ENCODE results near the gene RNU6-9.

Gene RNU6-9

DNA sequence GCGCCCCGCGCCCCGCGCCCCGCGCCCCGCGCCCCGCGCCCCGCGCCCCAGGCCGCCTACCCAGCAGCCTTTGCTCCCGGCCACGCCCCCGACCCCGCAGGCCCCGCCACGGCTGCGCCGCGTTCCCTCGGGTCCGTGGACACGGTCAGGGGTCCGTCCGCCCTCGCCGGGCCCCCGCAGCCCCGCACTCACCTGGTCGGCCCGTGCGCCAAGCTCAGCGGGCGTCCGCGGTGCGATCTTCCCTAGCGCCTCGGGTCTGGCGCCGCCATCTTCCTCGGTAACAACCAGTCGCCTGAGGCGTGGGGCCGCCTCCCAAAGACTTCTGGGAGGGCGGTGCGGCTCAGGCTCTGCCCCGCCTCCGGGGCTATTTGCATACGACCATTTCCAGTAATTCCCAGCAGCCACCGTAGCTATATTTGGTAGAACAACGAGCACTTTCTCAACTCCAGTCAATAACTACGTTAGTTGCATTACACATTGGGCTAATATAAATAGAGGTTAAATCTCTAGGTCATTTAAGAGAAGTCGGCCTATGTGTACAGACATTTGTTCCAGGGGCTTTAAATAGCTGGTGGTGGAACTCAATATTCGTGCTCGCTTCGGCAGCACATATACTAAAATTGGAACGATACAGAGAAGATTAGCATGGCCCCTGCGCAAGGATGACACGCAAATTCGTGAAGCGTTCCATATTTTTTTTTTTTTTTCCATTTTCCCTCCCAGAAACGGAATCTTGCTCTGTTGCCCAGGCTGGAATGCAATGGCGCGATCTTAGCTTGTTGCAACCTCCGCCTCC lies at the start of gene RNU6-9, which contains the start of gene MED16:
TSS of gene RNU6-9 (plus strand) at position 591 of the 796 bp plus-strand sequence.
TSS of gene MED16 (minus strand) at position 294 of the 796 bp plus-strand sequence. CDS start 2,056 bp downstream, outside the sequence.
- H3K27ac ChIP-seq (ENCODE audit: low read depth, low read length): peak within 1 kb of the TSS; percentile 75
- TF ChIP-seq EZH2phosphoT487 (conservative IDR thresholded peaks at IDR 0.05; ENCODE audit: low read length): no peak
- TF ChIP-seq, protein P1, sequence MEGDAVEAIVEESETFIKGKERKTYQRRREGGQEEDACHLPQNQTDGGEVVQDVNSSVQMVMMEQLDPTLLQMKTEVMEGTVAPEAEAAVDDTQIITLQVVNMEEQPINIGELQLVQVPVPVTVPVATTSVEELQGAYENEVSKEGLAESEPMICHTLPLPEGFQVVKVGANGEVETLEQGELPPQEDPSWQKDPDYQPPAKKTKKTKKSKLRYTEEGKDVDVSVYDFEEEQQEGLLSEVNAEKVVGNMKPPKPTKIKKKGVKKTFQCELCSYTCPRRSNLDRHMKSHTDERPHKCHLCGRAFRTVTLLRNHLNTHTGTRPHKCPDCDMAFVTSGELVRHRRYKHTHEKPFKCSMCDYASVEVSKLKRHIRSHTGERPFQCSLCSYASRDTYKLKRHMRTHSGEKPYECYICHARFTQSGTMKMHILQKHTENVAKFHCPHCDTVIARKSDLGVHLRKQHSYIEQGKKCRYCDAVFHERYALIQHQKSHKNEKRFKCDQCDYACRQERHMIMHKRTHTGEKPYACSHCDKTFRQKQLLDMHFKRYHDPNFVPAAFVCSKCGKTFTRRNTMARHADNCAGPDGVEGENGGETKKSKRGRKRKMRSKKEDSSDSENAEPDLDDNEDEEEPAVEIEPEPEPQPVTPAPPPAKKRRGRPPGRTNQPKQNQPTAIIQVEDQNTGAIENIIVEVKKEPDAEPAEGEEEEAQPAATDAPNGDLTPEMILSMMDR (IDR thresholded peaks at IDR 0.05; ENCODE audit: insufficient read depth, low read length, poor library complexity, severe bottlenecking): no peak
- no peaks in the 10 kb centered on the region for H3K9me2 ChIP-seq (replicated peaks; ENCODE audit: insufficient read depth, low read length)
- no peaks in the 10 kb centered on the region for H3K36me3 ChIP-seq (ENCODE audit: low read length)
- peak within 1 kb of the TSS; percentile 93 for H3K4me3 ChIP-seq (ENCODE audit: insufficient read depth, low read length, poor library complexity, severe bottlenecking)
- H3K9me3 ChIP-seq (ENCODE audit: insufficient read depth, low read length): no peaks in the 10 kb centered on the region
- H3K9ac ChIP-seq (ENCODE audit: low read length): peak within 1 kb of the TSS; percentile 77
- no peaks in the 10 kb centered on the region for H4K20me1 ChIP-seq (ENCODE audit: low read depth, low read length)
- H3K27me3 ChIP-seq (ENCODE audit: low read length): no peaks in the 10 kb centered on the region
- peaks cover 5% of the 10 kb centered on the region; the same call in 1 of the 2 replicates for H3K79me2 ChIP-seq (ENCODE audit: insufficient read depth, low read length)
- peaks cover 7% of the 10 kb centered on the region; the same call in 1 of the 2 replicates for H3F3A ChIP-seq (ENCODE audit: insufficient read depth)
- peak within 1 kb of the TSS; percentile 88 for H2AFZ ChIP-seq (ENCODE audit: low read depth, low read length, severe bottlenecking)
- H3K4me2 ChIP-seq (ENCODE audit: low read depth, low read length, poor library complexity, severe bottlenecking): peak within 1 kb of the TSS; percentile 96

DNA sequence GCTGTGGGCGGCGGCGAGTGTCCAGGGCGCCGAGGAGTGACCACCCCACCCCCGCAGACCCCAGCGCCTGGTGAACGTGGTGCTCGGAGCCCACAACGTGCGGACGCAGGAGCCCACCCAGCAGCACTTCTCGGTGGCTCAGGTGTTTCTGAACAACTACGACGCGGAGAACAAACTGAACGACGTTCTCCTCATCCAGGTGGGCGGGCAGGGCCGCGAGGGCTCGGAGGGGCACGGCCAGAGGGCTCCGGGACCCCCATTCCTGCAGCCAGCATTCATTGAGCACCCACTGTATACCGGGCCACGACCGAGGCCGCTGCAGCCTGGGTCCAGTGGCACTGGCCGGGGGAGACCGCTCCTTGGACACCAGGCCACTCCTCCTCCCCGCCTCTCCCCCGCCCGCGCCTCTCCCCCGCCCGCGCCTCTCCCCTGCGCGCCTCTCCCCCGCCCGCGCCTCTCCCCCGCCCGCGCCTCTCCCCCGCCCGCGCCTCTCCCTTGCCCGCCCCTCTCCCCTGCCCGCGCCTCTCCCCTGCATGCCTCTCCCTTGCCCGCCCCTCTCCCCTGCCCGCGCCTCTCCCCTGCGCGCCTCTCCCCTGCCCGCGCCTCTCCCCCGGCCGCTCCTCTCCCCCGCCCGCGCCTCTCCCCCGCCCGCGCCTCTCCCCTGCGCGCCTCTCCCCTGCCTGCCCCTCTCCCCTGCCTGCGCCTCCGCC lies 49.3 kb upstream of the RNU6-9 start:
- no peak overlapping the region for H3K4me3 ChIP-seq (ENCODE audit: insufficient read depth, low read length, poor library complexity, severe bottlenecking)
- H3F3A ChIP-seq (ENCODE audit: insufficient read depth): no peaks in the 10 kb centered on the region
- TF ChIP-seq EZH2phosphoT487 (conservative IDR thresholded peaks at IDR 0.05; ENCODE audit: low read length): no peak
- TF ChIP-seq, protein P1 (IDR thresholded peaks at IDR 0.05; ENCODE audit: insufficient read depth, low read length, poor library complexity, severe bottlenecking): no peak
- no peaks in the 10 kb centered on the region for H3K79me2 ChIP-seq (ENCODE audit: insufficient read depth, low read length)
- no peak overlapping the region for H2AFZ ChIP-seq (ENCODE audit: low read depth, low read length, severe bottlenecking)
- H3K9me3 ChIP-seq (ENCODE audit: insufficient read depth, low read length): no peaks in the 10 kb centered on the region
- H3K9me2 ChIP-seq (replicated peaks; ENCODE audit: insufficient read depth, low read length): no peaks in the 10 kb centered on the region
- H3K4me2 ChIP-seq (ENCODE audit: low read depth, low read length, poor library complexity, severe bottlenecking): no peak overlapping the region
- no peak overlapping the region for H3K9ac ChIP-seq (ENCODE audit: low read length)
- H3K27me3 ChIP-seq (ENCODE audit: low read length): no peaks in the 10 kb centered on the region
- no peak overlapping the region for H3K27ac ChIP-seq (ENCODE audit: low read depth, low read length)
- H3K36me3 ChIP-seq (ENCODE audit: low read length): no peaks in the 10 kb centered on the region
- H4K20me1 ChIP-seq (ENCODE audit: low read depth, low read length): no peaks in the 10 kb centered on the region

DNA sequence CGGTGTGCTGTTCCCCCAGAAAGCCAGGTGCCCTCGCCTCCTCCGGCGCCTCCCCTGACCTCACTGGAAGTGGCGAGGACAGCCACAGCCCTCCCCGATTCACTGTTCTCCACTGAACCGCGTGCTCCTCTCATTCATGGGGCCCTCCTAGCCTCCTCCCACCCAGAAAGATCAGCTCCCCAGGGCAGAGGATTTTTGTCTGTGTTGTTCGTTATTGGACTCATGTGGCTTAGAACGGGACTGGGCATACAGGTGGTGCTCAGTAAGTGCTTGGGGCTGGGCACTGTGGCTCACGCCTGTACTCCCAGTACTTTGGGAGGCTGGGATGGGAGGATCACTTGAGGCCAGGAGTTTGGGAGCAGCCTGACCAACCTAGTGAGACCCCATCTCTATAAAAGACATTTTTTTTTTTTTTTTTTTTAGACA lies 48.7 kb upstream of the RNU6-9 start:
- no peaks in the 10 kb centered on the region for H3F3A ChIP-seq (ENCODE audit: insufficient read depth)
- H3K79me2 ChIP-seq (ENCODE audit: insufficient read depth, low read length): no peaks in the 10 kb centered on the region
- no peaks in the 10 kb centered on the region for H3K36me3 ChIP-seq (ENCODE audit: low read length)
- H3K4me2 ChIP-seq (ENCODE audit: low read depth, low read length, poor library complexity, severe bottlenecking): no peak overlapping the region
- H3K4me3 ChIP-seq (ENCODE audit: insufficient read depth, low read length, poor library complexity, severe bottlenecking): no peak overlapping the region
- no peak overlapping the region for H3K9ac ChIP-seq (ENCODE audit: low read length)
- no peaks in the 10 kb centered on the region for H4K20me1 ChIP-seq (ENCODE audit: low read depth, low read length)
- H3K9me3 ChIP-seq (ENCODE audit: insufficient read depth, low read length): no peaks in the 10 kb centered on the region
- no peaks in the 10 kb centered on the region for H3K27me3 ChIP-seq (ENCODE audit: low read length)
- no peak overlapping the region for H2AFZ ChIP-seq (ENCODE audit: low read depth, low read length, severe bottlenecking)
- no peak for TF ChIP-seq EZH2phosphoT487 (conservative IDR thresholded peaks at IDR 0.05; ENCODE audit: low read length)
- TF ChIP-seq, protein P1 (IDR thresholded peaks at IDR 0.05; ENCODE audit: insufficient read depth, low read length, poor library complexity, severe bottlenecking): no peak
- no peak overlapping the region for H3K27ac ChIP-seq (ENCODE audit: low read depth, low read length)
- no peaks in the 10 kb centered on the region for H3K9me2 ChIP-seq (replicated peaks; ENCODE audit: insufficient read depth, low read length)
